HCT116 (cell line): ENCODE measurements around the gene ZNF212.

Experiments
- CTCF ChIP-seq, 3 experiments: fragments of 200-600 bp in 1 of 3; sonication (generic) in 1 of 3; IDR thresholded peaks in 2 of 3; conservative IDR thresholded peaks in 1 of 3; 2 replicates each; pipeline ENCODE4 v1.5.1; 2012 to 2017; ENCODE audit warnings: low read depth in 2 of 3, low read length in 2 of 3, antibody characterized with exemption in 1 of 3, borderline replicate concordance in 1 of 3, control low read depth in 1 of 3, mild to moderate bottlenecking in 1 of 3, mixed read lengths in 1 of 3, mixed run types in 1 of 3, moderate library complexity in 1 of 3; ENCODE audit not compliant: insufficient read depth in 1 of 3
- EZH2 ChIP-seq: fragments of 200-600 bp; sonication (generic); IDR thresholded peaks from 2 replicates; pipeline ENCODE4 v1.6.1; 2017; ENCODE audit warnings: antibody characterized with exemption, mixed run types
- EZH2phosphoT487 ChIP-seq: fragments of 200-600 bp; IDR thresholded peaks from 2 replicates; pipeline ENCODE4 v1.6.1; 2018; ENCODE audit warnings: antibody characterized with exemption, borderline replicate concordance
- MAX ChIP-seq: IDR thresholded peaks from 2 replicates; pipeline ENCODE4 v1.6.1; 2012
- POLR2A ChIP-seq: IDR thresholded peaks from 2 replicates; pipeline ENCODE4 v1.7.0; 2011; ENCODE audit warnings: borderline replicate concordance; ENCODE audit not compliant: insufficient read depth, insufficient read length; ENCODE audit errors: extremely low read depth
- SP1 ChIP-seq: IDR thresholded peaks from 2 replicates; pipeline ENCODE4 v1.6.1; 2012; ENCODE audit warnings: low read depth
- TCF7L2 ChIP-seq: IDR thresholded peaks from 2 replicates; pipeline ENCODE4 v1.7.0; 2011; ENCODE audit warnings: borderline replicate concordance, inconsistent platforms; ENCODE audit not compliant: insufficient read depth, insufficient read length; ENCODE audit errors: extremely low read depth
- ZFX ChIP-seq: fragments of 450-650 bp; IDR thresholded peaks from 2 replicates; pipeline ENCODE4 v1.6.1; 2017

- TF ChIP-seq ZFX (no peak), CTCF (IDR thresholded peaks at IDR 0.05 in 2 of 3, conservative IDR thresholded peaks at IDR 0.05 in 1 of 3; ENCODE audit: borderline replicate concordance in 1 of 3, insufficient read depth in 1 of 3, low read depth in 2 of 3, low read length in 2 of 3) (no peak), EZH2phosphoT487 (no peak), EZH2 (no peak), TCF7L2 (no peak), MAX (no peak), SP1 (no peak), POLR2A (no peak)
Observed at GRCh38 chr7:149277871-149278270, 38.4 kb downstream of the ZNF212 start.
